NB4 (cell line): ENCODE data around the gene SLC30A10.

Experiments used
- DNase-seq: peaks from one replicate; pipeline ENCODE4 v3.0.0; 2010; ENCODE audit warnings: low read depth
- H3K4me3 ChIP-seq: one replicate; pipeline ENCODE4 v1.5.1; 2011; ENCODE audit warnings: mild to moderate bottlenecking, low read depth, low read length, moderate library complexity
- MYC ChIP-seq: IDR thresholded peaks from 2 replicates; pipeline ENCODE4 v1.6.1; 2011; ENCODE audit warnings: low read depth, low read length
- POLR2A ChIP-seq: IDR thresholded peaks from 2 replicates; pipeline ENCODE4 v1.6.1; 2011; ENCODE audit warnings: mild to moderate bottlenecking; ENCODE audit not compliant: insufficient read length; ENCODE audit errors: extremely low read depth
- TF ChIP-seq, protein P1 (sequence below): IDR thresholded peaks from one replicate; pipeline ENCODE4 v1.5.1; 2012; ENCODE audit warnings: low read depth, low read length
- TF ChIP-seq, protein P2 (sequence below): IDR thresholded peaks from 2 replicates; pipeline ENCODE4 v1.6.1; 2011; ENCODE audit warnings: low read depth, low read length

SLC30A10 gene

GRCh38 chr1:219927956-219928790 lies at the start of gene SLC30A10:
Gene SLC30A10 (minus strand): TSS chr1:219928557. CDS start chr1:219928440, 117 bp downstream.
- TF ChIP-seq POLR2A (no peak), MYC (no peak)
- TF ChIP-seq, protein P1, sequence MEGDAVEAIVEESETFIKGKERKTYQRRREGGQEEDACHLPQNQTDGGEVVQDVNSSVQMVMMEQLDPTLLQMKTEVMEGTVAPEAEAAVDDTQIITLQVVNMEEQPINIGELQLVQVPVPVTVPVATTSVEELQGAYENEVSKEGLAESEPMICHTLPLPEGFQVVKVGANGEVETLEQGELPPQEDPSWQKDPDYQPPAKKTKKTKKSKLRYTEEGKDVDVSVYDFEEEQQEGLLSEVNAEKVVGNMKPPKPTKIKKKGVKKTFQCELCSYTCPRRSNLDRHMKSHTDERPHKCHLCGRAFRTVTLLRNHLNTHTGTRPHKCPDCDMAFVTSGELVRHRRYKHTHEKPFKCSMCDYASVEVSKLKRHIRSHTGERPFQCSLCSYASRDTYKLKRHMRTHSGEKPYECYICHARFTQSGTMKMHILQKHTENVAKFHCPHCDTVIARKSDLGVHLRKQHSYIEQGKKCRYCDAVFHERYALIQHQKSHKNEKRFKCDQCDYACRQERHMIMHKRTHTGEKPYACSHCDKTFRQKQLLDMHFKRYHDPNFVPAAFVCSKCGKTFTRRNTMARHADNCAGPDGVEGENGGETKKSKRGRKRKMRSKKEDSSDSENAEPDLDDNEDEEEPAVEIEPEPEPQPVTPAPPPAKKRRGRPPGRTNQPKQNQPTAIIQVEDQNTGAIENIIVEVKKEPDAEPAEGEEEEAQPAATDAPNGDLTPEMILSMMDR: no peak
- TF ChIP-seq, protein P2, sequence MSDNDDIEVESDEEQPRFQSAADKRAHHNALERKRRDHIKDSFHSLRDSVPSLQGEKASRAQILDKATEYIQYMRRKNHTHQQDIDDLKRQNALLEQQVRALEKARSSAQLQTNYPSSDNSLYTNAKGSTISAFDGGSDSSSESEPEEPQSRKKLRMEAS: no peak
- H3K4me3 ChIP-seq: no peak within 1 kb of the TSS
- no peak for DNase-seq

DNA sequence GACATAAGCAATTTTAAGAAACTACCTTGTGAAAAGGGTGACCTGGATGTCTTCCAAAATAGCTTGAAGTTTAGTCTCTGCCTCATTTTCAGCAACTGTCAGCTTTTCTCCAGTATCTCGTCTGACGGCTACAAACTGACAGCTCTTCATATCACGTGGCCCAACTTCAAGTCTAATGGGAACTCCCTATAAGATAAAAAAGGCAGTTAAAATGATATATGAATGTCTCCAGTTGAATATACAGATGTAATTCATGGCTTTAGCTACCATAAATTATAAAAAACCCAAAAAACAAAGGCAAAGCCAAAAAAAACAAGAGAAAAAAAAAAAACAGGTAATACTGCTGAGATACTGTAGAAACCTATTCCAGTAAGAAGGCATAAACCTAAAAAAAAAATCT lies 44.9 kb upstream of the SLC30A10 start:
- TF ChIP-seq, protein P2: no peak
- TF ChIP-seq MYC (no peak), POLR2A (no peak)
- TF ChIP-seq, protein P1: no peak
- no peak for DNase-seq
- H3K4me3 ChIP-seq: no peak overlapping the region

DNA sequence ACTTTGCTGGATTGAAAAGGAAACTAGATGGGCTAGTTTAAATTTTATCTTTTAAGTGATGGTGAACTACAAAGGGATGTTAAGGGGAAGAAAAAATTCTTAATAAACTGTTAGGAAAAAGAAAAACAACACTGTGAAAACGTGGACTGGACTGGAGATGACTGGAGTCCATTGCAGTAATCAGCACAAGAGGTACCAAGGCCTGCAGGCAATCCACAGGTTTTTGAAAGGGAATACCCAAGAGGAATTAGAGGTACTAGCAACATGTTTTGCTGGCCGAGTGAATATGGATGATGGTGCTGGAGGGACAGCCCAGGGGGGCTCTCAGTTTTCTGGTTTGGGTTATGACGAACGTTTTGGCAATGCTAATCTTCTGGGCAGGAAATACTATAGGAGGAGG lies 39.0 kb upstream of the SLC30A10 start:
- H3K4me3 ChIP-seq: no peak overlapping the region
- TF ChIP-seq MYC: no peak
- TF ChIP-seq, protein P1: no peak
- no peak for TF ChIP-seq POLR2A
- TF ChIP-seq, protein P2: no peak
- DNase-seq: no peak

DNA sequence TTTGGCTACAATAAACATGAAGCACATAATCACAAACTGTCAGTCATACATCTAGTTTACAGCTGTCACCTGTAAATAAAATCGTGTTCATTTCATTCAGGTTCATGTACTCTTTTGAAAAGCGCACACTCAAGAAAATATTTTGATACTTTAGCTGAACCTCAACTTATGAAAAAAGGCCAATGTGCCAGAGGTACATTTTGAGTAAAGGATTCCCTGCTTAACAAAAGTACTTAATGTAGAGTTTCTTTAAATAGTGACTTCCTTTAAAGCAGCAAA lies 37.7 kb upstream of the SLC30A10 start:
- no peak overlapping the region for H3K4me3 ChIP-seq
- TF ChIP-seq, protein P2: no peak
- TF ChIP-seq, protein P1: no peak
- TF ChIP-seq POLR2A: no peak
- TF ChIP-seq MYC: no peak
- no peak for DNase-seq

- TF ChIP-seq POLR2A (no peak), MYC (no peak)
- TF ChIP-seq, protein P2: no peak
- TF ChIP-seq, protein P1: no peak
- H3K4me3 ChIP-seq: no peak overlapping the region
- DNase-seq: no peak
Observed at GRCh38 chr1:219965285-219966070, 37.1 kb upstream of the SLC30A10 start.
